ENCODE results near the gene TMEM232. TPM values are rescaled to one million over a fixed set of nuclear protein-coding genes. Genes with fewer than 3 reads are reported as not detected.

Gene TMEM232
- total RNA-seq: 1.7 and 3.9 TPM in 2 replicates

DNA sequence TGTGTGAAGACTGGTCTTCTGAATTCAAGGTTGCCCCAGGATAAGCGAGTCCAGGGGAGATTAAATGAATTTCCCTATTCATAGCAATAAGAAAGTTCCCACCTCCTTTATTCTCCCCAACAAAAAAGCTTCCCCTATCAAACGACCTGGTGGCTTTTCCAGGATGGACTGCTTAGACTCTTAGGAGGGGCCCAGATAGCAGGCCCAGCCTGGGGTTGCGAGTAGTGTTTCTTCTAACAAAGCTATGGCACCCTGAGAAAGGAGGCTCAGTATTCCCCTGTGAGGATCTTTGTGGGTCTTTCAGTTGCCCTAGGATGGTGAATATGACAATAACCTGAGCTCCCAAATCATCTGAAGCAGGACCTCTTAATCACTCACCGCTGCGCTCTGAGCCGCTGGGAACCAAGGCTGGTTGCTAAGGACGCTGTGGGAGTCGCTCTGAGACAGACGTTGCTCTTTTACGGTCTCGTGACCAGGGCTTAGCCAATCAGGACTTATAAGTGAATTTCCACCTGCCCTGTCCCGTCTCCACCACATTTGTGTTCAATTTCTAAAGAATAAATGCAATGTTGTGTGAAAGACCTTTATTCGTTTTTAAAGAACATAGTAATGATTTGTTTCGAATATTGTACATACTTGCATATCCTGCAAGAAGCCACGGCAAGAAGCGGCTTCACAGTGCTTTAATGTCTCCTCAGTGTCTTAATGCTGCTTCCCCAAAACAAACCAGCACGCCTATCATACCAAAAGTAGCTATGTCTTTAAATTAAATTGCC, at the start of gene TMEM232:
TSS of gene TMEM232 (minus strand) at position 423 of the 776 bp plus-strand sequence. CDS start 59,319 bp downstream, outside the sequence.

DNA sequence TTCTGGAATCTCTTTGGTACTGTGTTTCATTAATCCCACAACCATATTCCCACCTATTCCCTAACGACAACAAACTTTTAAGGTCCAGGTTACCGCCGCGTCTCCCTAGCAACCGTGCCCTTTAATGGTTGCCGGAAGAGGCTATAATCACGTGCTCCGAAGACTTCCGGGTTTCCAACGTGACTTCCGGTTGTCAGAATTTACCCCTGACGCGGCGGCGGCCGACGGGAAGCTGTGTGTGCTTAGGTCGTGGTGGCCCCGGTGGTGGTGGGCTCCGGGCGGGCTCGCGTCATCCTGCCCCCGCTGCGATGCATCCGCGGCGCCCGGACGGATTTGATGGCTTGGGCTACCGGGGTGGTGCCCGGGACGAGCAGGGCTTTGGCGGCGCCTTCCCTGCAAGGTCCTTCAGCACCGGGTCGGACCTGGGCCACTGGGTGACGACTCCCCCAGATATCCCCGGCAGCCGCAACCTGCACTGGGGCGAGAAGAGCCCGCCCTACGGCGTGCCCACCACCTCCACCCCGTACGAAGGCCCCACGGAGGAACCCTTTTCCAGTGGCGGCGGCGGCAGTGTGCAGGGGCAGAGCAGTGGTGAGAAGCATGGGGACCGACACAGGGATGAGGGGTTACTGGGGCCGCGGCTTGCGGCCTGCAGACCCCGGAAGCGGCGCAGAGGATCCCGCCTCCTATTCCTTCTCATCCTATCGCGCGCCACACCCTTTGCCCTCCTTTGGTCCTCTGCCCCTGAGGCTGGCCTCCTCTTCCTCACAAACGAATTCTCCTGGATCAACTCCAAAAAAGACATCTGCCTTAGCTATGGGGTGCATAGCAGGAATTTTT, 12.6 kb upstream of the TMEM232 start, which contains the start of gene SLC25A46:
TSS of gene SLC25A46 (plus strand) at position 196 of the 840 bp plus-strand sequence. CDS start at position 309, 113 bp downstream.

Other genes starting within 250 kb of the TMEM232 start
- 93.7 and 109 TPM in 2 replicates for gene SLC25A46, start 12.3 kb upstream of the TMEM232 start, total RNA-seq